ENCODE data around the gene DPP10.

The DPP10 gene

GRCh38 chr2:115880558-115880957 is 1438.1 kb downstream of the DPP10 start:
- no peaks in the 10 kb centered on the region for H3K79me2 ChIP-seq (ENCODE audit: insufficient read depth, low read length)
- no peak overlapping the region for H2AFZ ChIP-seq (ENCODE audit: low read length)
- no peak overlapping the region for H3K27ac ChIP-seq (ENCODE audit: low read depth, low read length, poor library complexity, severe bottlenecking)
- H3K9ac ChIP-seq (ENCODE audit: low read length), result no peak overlapping the region
- H4K20me1 ChIP-seq (ENCODE audit: insufficient read depth, low read length), result no peaks in the 10 kb centered on the region
- no peaks in the 10 kb centered on the region for H3F3A ChIP-seq (ENCODE audit: insufficient read depth, low read length)
- no peaks in the 10 kb centered on the region for H3K36me3 ChIP-seq (ENCODE audit: insufficient read depth, low read length)
- no peaks in the 10 kb centered on the region for H3K9me3 ChIP-seq (ENCODE audit: low read length)
- no peak for TF ChIP-seq EZH2 (IDR thresholded peaks at IDR 0.05; ENCODE audit: borderline replicate concordance, low read length)
- TF ChIP-seq, protein P1, sequence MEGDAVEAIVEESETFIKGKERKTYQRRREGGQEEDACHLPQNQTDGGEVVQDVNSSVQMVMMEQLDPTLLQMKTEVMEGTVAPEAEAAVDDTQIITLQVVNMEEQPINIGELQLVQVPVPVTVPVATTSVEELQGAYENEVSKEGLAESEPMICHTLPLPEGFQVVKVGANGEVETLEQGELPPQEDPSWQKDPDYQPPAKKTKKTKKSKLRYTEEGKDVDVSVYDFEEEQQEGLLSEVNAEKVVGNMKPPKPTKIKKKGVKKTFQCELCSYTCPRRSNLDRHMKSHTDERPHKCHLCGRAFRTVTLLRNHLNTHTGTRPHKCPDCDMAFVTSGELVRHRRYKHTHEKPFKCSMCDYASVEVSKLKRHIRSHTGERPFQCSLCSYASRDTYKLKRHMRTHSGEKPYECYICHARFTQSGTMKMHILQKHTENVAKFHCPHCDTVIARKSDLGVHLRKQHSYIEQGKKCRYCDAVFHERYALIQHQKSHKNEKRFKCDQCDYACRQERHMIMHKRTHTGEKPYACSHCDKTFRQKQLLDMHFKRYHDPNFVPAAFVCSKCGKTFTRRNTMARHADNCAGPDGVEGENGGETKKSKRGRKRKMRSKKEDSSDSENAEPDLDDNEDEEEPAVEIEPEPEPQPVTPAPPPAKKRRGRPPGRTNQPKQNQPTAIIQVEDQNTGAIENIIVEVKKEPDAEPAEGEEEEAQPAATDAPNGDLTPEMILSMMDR (IDR thresholded peaks at IDR 0.05; ENCODE audit: low read length), result no peak
- H3K4me3 ChIP-seq (ENCODE audit: low read depth, low read length, poor library complexity, severe bottlenecking), result no peak overlapping the region
- no peaks in the 10 kb centered on the region for H3K4me1 ChIP-seq (ENCODE audit: insufficient read depth, low read length, severe bottlenecking)
- H3K27me3 ChIP-seq (ENCODE audit: insufficient read depth, low read length), result no peaks in the 10 kb centered on the region
- no peaks in the 10 kb centered on the region for H3K9me2 ChIP-seq (ENCODE audit: low read depth, low read length)
- no peak overlapping the region for H3K4me2 ChIP-seq (ENCODE audit: low read length)

DNA sequence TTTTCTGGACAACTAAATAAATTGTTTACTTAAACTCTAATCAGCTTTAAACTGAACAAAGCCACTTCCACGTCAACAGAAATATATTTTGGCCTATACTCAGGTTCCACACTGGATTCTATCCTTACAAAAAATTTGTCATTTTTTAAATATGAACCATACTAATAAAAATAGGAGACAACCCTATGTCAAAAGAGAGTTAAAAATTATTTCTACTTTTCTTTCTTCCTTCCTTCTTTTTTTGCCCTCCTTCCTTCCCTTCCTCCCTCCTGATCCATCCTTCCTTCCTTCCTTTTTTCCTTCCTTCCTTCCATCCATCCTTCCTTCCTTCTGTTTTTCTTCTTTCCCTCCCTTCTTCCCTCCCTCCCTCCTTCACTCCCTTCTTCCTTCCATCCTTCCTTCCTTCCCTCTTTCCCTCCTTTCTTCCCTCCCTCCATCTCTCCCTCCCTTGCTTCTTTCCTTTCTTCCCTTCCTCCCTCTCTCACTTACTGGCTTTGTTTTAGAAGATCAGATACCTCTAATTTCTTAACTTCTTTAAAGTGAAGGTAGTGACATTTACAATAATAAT is 1444.9 kb downstream of the DPP10 start:
- Histone ChIP-seq H3K9me2 (ENCODE audit: low read depth, low read length) (no peaks in the 10 kb centered on the region), H3F3A (ENCODE audit: insufficient read depth, low read length) (no peaks in the 10 kb centered on the region), H3K4me1 (ENCODE audit: insufficient read depth, low read length, severe bottlenecking) (no peaks in the 10 kb centered on the region), H3K9me3 (ENCODE audit: low read length) (no peaks in the 10 kb centered on the region), H3K4me2 (ENCODE audit: low read length) (no peak overlapping the region), H3K4me3 (ENCODE audit: low read depth, low read length, poor library complexity, severe bottlenecking) (no peak overlapping the region), H3K27ac (ENCODE audit: low read depth, low read length, poor library complexity, severe bottlenecking) (no peak overlapping the region), H3K79me2 (ENCODE audit: insufficient read depth, low read length) (no peaks in the 10 kb centered on the region), H3K27me3 (ENCODE audit: insufficient read depth, low read length) (no peaks in the 10 kb centered on the region), H4K20me1 (ENCODE audit: insufficient read depth, low read length) (no peaks in the 10 kb centered on the region), H3K9ac (ENCODE audit: low read length) (no peak overlapping the region), H3K36me3 (ENCODE audit: insufficient read depth, low read length) (no peaks in the 10 kb centered on the region), H2AFZ (ENCODE audit: low read length) (no peak overlapping the region)
- no peak for TF ChIP-seq EZH2 (IDR thresholded peaks at IDR 0.05; ENCODE audit: borderline replicate concordance, low read length)
- TF ChIP-seq, protein P1 (IDR thresholded peaks at IDR 0.05; ENCODE audit: low read length), result no peak

Data from OCI-LY1 (cell line).